Keratinocyte (primary cell): ENCODE data around the gene QSOX2.

Experiments used
- EZH2 ChIP-seq: IDR thresholded peaks from one replicate; pipeline ENCODE4 v1.6.1; 2012; ENCODE audit warnings: inconsistent platforms, mild to moderate bottlenecking, low read length, moderate library complexity
- TF ChIP-seq, protein P1 (sequence below), 3 experiments: IDR thresholded peaks in 1 of 3; conservative IDR thresholded peaks in 1 of 3; optimal IDR thresholded peaks in 1 of 3; 2 replicates in 2 of 3; 3 replicates in 1 of 3; pipeline versions ENCODE3 to v1.5.1; 2011; ENCODE audit warnings: low read length in 3 of 3, mild to moderate bottlenecking in 3 of 3, moderate library complexity in 2 of 3, control low read depth in 1 of 3, inconsistent platforms in 1 of 3; ENCODE audit not compliant: insufficient read depth in 2 of 3; ENCODE audit errors: extremely low read depth in 1 of 3

DNA sequence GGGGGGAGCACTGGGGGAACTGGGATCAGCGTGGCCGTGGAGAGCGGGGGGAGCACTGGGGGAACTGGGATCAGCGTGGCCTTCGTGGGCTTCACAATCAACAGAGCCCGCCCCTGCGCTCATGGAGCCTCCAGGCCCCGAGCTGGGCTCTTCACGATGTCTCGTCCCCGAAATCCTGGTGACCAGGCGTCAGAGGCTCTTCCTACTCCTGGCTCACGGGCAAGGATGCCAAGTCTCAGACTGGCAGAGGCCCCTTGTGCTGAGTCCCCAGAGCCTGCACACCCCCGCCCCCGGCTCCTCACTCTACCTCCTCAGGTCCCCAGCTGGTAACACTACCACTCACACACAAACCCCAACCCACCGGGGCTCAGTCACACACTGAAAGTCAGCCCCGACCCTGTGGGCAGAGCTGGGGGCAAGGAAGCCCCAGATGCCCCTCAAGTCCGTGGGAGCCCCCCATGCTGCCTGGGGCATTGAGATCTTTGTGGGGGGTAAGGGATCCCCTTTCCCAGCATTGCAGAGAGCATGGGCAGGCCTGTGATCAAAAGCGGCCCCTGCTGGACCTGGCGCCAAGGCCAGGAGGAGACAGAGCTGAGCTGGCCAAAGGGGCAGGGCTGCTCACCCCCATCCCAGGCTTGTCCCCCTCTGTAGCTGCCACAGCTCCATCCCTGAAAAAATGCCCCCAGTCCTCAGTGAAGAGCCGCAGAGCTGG, 67.4 kb downstream of the QSOX2 start:
- TF ChIP-seq, protein P1, sequence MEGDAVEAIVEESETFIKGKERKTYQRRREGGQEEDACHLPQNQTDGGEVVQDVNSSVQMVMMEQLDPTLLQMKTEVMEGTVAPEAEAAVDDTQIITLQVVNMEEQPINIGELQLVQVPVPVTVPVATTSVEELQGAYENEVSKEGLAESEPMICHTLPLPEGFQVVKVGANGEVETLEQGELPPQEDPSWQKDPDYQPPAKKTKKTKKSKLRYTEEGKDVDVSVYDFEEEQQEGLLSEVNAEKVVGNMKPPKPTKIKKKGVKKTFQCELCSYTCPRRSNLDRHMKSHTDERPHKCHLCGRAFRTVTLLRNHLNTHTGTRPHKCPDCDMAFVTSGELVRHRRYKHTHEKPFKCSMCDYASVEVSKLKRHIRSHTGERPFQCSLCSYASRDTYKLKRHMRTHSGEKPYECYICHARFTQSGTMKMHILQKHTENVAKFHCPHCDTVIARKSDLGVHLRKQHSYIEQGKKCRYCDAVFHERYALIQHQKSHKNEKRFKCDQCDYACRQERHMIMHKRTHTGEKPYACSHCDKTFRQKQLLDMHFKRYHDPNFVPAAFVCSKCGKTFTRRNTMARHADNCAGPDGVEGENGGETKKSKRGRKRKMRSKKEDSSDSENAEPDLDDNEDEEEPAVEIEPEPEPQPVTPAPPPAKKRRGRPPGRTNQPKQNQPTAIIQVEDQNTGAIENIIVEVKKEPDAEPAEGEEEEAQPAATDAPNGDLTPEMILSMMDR (optimal IDR thresholded peaks at IDR 0.05 in 1 of 3, IDR thresholded peaks at IDR 0.05 in 1 of 3, conservative IDR thresholded peaks at IDR 0.05 in 1 of 3; ENCODE audit: extremely low read depth in 1 of 3, insufficient read depth in 2 of 3, low read length in 3 of 3): no peak
- no peak for TF ChIP-seq EZH2
